Endothelial cell of umbilical vein (primary cell): ENCODE results near the gene CTIF. TPM values are rescaled to one million over a fixed set of nuclear protein-coding genes. Genes with fewer than 3 reads are reported as not detected.

Source experiments
- BruUV-seq: library from RNA; stranded (reverse); fragments of 400-500 nt; replicated peaks from 2 replicates; lab custom pipeline; 2021; lab: Mats Ljungman, UMichigan
- CTCF ChIA-PET: fragments of 300-600, 350-600 bp; sonication (Branson Sonifier 250); formaldehyde crosslinking; loops from one replicate; lab custom pipeline; 2021; ENCODE audit warnings: antibody characterized with exemption, inconsistent platforms; lab: Charles Lee
- POLR2A ChIA-PET: fragments of 300-600, 350-600 bp; sonication (Branson Sonifier 250); formaldehyde crosslinking; loops from one replicate; lab custom pipeline; 2021; ENCODE audit warnings: antibody characterized with exemption, inconsistent platforms; lab: Charles Lee
- DNase-seq: peaks from one replicate; pipeline ENCODE4 v3.0.0-alpha.2; 2011; ENCODE audit warnings: low read depth, low spot score
- FAIRE-seq: peaks from 2 replicates; lab custom pipeline; 2011; peaks lifted over from hg19 to GRCh38; lab: Jason Lieb, UNC
- H2AFZ ChIP-seq: 2 replicates; pipeline ENCODE4 v1.6.0; 2012; ENCODE audit warnings: low read depth, low read length, control low read depth, inconsistent platforms
- H3K27ac ChIP-seq: 2 replicates; pipeline ENCODE4 v1.5.1; 2011; ENCODE audit warnings: low read depth, mild to moderate bottlenecking, control low read depth, low read length, moderate library complexity; ENCODE audit not compliant: insufficient read depth
- H3K27me3 ChIP-seq, 2 experiments: 2 replicates each; pipeline versions ENCODE4 v1.6.0 to v1.6.1; 2011; ENCODE audit warnings: low read length in 2 of 2, mixed read lengths in 1 of 2; ENCODE audit not compliant: control insufficient read depth in 2 of 2, insufficient read depth in 2 of 2
- H3K36me3 ChIP-seq, 2 experiments: 2 replicates in 1 of 2; 3 replicates in 1 of 2; pipeline ENCODE4 v1.5.1; 2011; ENCODE audit warnings: low read length in 2 of 2, mild to moderate bottlenecking in 1 of 2, moderate library complexity in 1 of 2; ENCODE audit not compliant: control insufficient read depth in 2 of 2, insufficient read depth in 2 of 2; ENCODE audit errors: extremely low read depth in 1 of 2
- H3K4me1 ChIP-seq: 3 replicates; pipeline ENCODE4 v1.5.1; 2011; ENCODE audit warnings: mild to moderate bottlenecking, low read length; ENCODE audit not compliant: control insufficient read depth, insufficient read depth; ENCODE audit errors: extremely low read depth
- H3K4me2 ChIP-seq: 2 replicates; pipeline ENCODE4 v1.6.1; 2011; ENCODE audit warnings: low read length, control low read depth, mixed read lengths; ENCODE audit not compliant: insufficient read depth
- H3K4me3 ChIP-seq, 3 experiments: fragments of 200-600 bp in 1 of 3; sonication (generic), shearing (Covaris generic) in 1 of 3; replicated peaks in 1 of 3; 2 replicates each; pipeline ENCODE4 v1.5.1; 2011 to 2016; ENCODE audit warnings: control low read depth in 3 of 3, low read length in 3 of 3, mild to moderate bottlenecking in 2 of 3, inconsistent platforms in 1 of 3, low read depth in 1 of 3, moderate library complexity in 1 of 3; ENCODE audit not compliant: insufficient read depth in 1 of 3
- H3K79me2 ChIP-seq: 2 replicates; pipeline ENCODE4 v1.6.0; 2012; ENCODE audit warnings: low read length, inconsistent platforms; ENCODE audit not compliant: control insufficient read depth, insufficient read depth
- H3K9ac ChIP-seq: replicated peaks from 2 replicates; pipeline ENCODE3; 2011; ENCODE audit warnings: low read length, control low read depth; ENCODE audit not compliant: insufficient read depth; ENCODE audit errors: extremely low read depth
- H3K9me1 ChIP-seq: replicated peaks from 3 replicates; pipeline ENCODE4 v1.6.0; 2011; ENCODE audit warnings: mild to moderate bottlenecking, low read length; ENCODE audit not compliant: control insufficient read depth, insufficient read depth; ENCODE audit errors: extremely low read depth
- H3K9me3 ChIP-seq: replicated peaks from 2 replicates; pipeline ENCODE4 v1.5.1; 2012; ENCODE audit warnings: low read length, inconsistent platforms; ENCODE audit not compliant: control insufficient read depth, insufficient read depth
- H4K20me1 ChIP-seq: replicated peaks from 2 replicates; pipeline ENCODE3; 2011; ENCODE audit warnings: mild to moderate bottlenecking, low read length; ENCODE audit not compliant: control insufficient read depth, insufficient read depth; ENCODE audit errors: extremely low read depth
- EZH2 ChIP-seq: IDR thresholded peaks from 2 replicates; pipeline ENCODE4 v1.6.1; 2012; ENCODE audit warnings: borderline replicate concordance, low read depth, mild to moderate bottlenecking, moderate library complexity, low read length, inconsistent platforms; ENCODE audit not compliant: severe bottlenecking
- FOS ChIP-seq: IDR thresholded peaks from 2 replicates; pipeline ENCODE4 v1.6.1; 2011; ENCODE audit warnings: mild to moderate bottlenecking, low read length, moderate library complexity, borderline replicate concordance; ENCODE audit not compliant: insufficient read depth
- GATA2 ChIP-seq: IDR thresholded peaks from 2 replicates; pipeline ENCODE4 v1.7.0; 2011; ENCODE audit warnings: low read depth, mild to moderate bottlenecking, moderate library complexity, mixed read lengths, low read length; ENCODE audit not compliant: insufficient read length, insufficient read depth
- JUN ChIP-seq: IDR thresholded peaks from 2 replicates; pipeline ENCODE4 v1.6.1; 2011; ENCODE audit warnings: borderline replicate concordance, low read depth; ENCODE audit not compliant: insufficient read length, insufficient read depth
- MYC ChIP-seq: IDR thresholded peaks from one replicate; pipeline ENCODE4 v1.6.1; 2011; ENCODE audit warnings: mild to moderate bottlenecking, low read depth, low read length
- POLR2A ChIP-seq: IDR thresholded peaks from 2 replicates; pipeline ENCODE4 v1.6.1; 2012; ENCODE audit warnings: low read depth, mild to moderate bottlenecking, control low read depth, low read length
- dilution Hi-C: fragments of 300-500 bp; cut with MboI; formaldehyde crosslinking; loops from one replicate; pipeline ENCODE4 v1.15.0; 2019; ENCODE audit warnings: low sequenced_read_pairs; ENCODE audit not compliant: extremely low pct_ligation_motif_present
- intact Hi-C: fragments of 100-400 bp; cut with micrococcal nuclease; formaldehyde crosslinking; loops from one replicate; pipeline ENCODE4 v1.10.0; 2022
- polyA plus RNA-seq, 4 experiments: library from polyadenylated mRNA; depleted of rRNA in 3 of 4; stranded (reverse) in 3 of 4; unstranded in 1 of 4; fragments of >200 nt; gene quantifications; 2 replicates each; pipeline versions ENCODE4 v1.2.1 to v1.2.3, GENCODE V29; 2011 to 2012; ENCODE audit warnings: missing spikeins in 1 of 4
- total RNA-seq: library from RNA; stranded (reverse); gene quantifications from 2 replicates; pipeline ENCODE4 v1.2.3, GENCODE V29; 2021
- TF ChIP-seq, protein P1 (sequence below), 2 donors: IDR thresholded peaks; 1 replicate in 1 of 2; 2 replicates in 1 of 2; pipeline ENCODE4 v1.5.1; 2011; ENCODE audit warnings: low read length in 2 of 2, mild to moderate bottlenecking in 2 of 2, moderate library complexity in 2 of 2, control low read depth in 1 of 2, inconsistent platforms in 1 of 2, low read depth in 1 of 2; ENCODE audit not compliant: insufficient read depth in 1 of 2; ENCODE audit errors: extremely low read depth in 1 of 2

Gene CTIF
- total and polyA plus RNA-seq, 2 donors (not counting 3 experiments of a cell fraction or from before 2014, with no cell fraction given): 20.9 to 57.7 TPM

DNA sequence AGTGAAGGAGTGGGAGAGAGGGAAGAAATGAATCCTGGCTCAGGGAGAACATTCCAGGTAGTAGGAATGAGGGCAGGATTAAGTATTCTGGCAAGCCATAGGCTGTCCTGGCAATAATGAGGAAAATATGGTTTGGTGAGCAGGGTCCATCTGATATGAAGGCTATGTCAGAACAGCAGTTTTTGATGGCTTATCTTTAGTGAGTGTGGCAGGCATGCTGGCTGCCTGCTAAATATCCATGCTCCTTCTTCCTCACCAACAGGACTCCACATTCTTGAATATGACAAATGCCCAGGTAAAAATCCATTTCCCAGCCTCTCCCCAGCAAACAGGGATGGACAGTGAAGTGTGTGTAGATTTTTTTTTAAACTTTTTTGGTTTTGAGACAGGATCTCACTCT, 13.2 kb upstream of the CTIF start:
- ChIA-PET POLR2A (no interaction called here), CTCF (no interaction called here)
- H2AFZ ChIP-seq: no peak overlapping the region
- no peaks in the 10 kb centered on the region for H3K9me3 ChIP-seq
- H3K4me3 ChIP-seq: no peak overlapping the region
- no peak overlapping the region for H3K9ac ChIP-seq
- no peak overlapping the region for H3K27ac ChIP-seq
- no peak for FAIRE-seq
- no TSS peak for BruUV-seq
- no peak for TF ChIP-seq EZH2
- no peak for TF ChIP-seq JUN
- TF ChIP-seq MYC: no peak
- no peak for TF ChIP-seq FOS
- TF ChIP-seq POLR2A: no peak
- TF ChIP-seq, protein P1, sequence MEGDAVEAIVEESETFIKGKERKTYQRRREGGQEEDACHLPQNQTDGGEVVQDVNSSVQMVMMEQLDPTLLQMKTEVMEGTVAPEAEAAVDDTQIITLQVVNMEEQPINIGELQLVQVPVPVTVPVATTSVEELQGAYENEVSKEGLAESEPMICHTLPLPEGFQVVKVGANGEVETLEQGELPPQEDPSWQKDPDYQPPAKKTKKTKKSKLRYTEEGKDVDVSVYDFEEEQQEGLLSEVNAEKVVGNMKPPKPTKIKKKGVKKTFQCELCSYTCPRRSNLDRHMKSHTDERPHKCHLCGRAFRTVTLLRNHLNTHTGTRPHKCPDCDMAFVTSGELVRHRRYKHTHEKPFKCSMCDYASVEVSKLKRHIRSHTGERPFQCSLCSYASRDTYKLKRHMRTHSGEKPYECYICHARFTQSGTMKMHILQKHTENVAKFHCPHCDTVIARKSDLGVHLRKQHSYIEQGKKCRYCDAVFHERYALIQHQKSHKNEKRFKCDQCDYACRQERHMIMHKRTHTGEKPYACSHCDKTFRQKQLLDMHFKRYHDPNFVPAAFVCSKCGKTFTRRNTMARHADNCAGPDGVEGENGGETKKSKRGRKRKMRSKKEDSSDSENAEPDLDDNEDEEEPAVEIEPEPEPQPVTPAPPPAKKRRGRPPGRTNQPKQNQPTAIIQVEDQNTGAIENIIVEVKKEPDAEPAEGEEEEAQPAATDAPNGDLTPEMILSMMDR (IDR thresholded peaks at IDR 0.05; ENCODE audit: extremely low read depth in 1 of 2, insufficient read depth in 1 of 2, low read depth in 1 of 2, low read length in 2 of 2): no peak
- TF ChIP-seq GATA2: no peak
- H3K79me2 ChIP-seq: no peaks in the 10 kb centered on the region
- no peak overlapping the region for H3K4me2 ChIP-seq
- intact Hi-C loops (no loop called here), dilution Hi-C loops (no loop called here)
- no peaks in the 10 kb centered on the region for H4K20me1 ChIP-seq
- no peak for DNase-seq
- peaks cover 2 to 21% of the 10 kb centered on the region in 2 experiments for H3K27me3 ChIP-seq
- H3K4me1 ChIP-seq: no peaks in the 10 kb centered on the region
- H3K9me1 ChIP-seq: no peaks in the 10 kb centered on the region
- no peaks in the 10 kb centered on the region for H3K36me3 ChIP-seq
